ENCODE data around the gene GSE1. TPM values are rescaled to one million over a fixed set of nuclear protein-coding genes. Genes with fewer than 3 reads are reported as not detected.

GSE1 gene
- total and polyA plus RNA-seq, 3 donors from 2014 or later, result 49.9 to 212 (median 188) TPM

- 43 to 50% methylated on average over 7 of the region's 7 CpGs for WGBS, 2 donors
- no peaks in the 10 kb centered on the region for H3K36me3 ChIP-seq (ENCODE audit: low read depth, missing control alignments)
- intact Hi-C loops (cut with DNase I; ENCODE audit: low total_unique reads), result no loop called here
- H3K9me3 ChIP-seq, result no peaks in the 10 kb centered on the region
- TF ChIP-seq CTCF (IDR thresholded peaks at IDR 0.05), result no peak
- TF ChIP-seq POLR2A (IDR thresholded peaks at IDR 0.05), result no peak
- no peaks in the 10 kb centered on the region for H3K4me1 ChIP-seq
- no peak for DNase-seq
- H3K27ac ChIP-seq, result no peak overlapping the region
- no peaks in the 10 kb centered on the region for H3K27me3 ChIP-seq
- no peak overlapping the region for H3K4me3 ChIP-seq
These were observed 77.4 kb downstream of the GSE1 start for GRCh38 chr16:85690469-85691064.

- no peaks in the 10 kb centered on the region for H3K27me3 ChIP-seq
- intact Hi-C loops (cut with DNase I; ENCODE audit: low total_unique reads), result no loop called here
- WGBS, 2 donors, result 80 to 81% methylated on average over 17 to 24 of the region's 24 CpGs
These were observed 82.3 kb downstream of the GSE1 start for GRCh38 chr16:85695196-85696128.

GRCh38 chr16:85696781-85697180, 83.7 kb downstream of the GSE1 start:
- Histone ChIP-seq H3K9me3 (no peaks in the 10 kb centered on the region), H3K4me1 (no peaks in the 10 kb centered on the region), H3K27me3 (no peaks in the 10 kb centered on the region), H3K4me3 (no peak overlapping the region), H3K27ac (no peak overlapping the region), H3K36me3 (ENCODE audit: low read depth, missing control alignments) (no peaks in the 10 kb centered on the region)
- no peak for DNase-seq
- TF ChIP-seq POLR2A (IDR thresholded peaks at IDR 0.05) (no peak), CTCF (IDR thresholded peaks at IDR 0.05) (no peak)
- intact Hi-C loops (cut with DNase I; ENCODE audit: low total_unique reads), result no loop called here
- WGBS, 2 donors, result 73 to 75% methylated on average over 16 of the region's 16 CpGs

More at GRCh38 chr16:85695196-85696128, 82.3 kb downstream of the GSE1 start:
- Histone ChIP-seq H3K4me1 (no peaks in the 10 kb centered on the region), H3K9me3 (no peaks in the 10 kb centered on the region), H3K36me3 (ENCODE audit: low read depth, missing control alignments) (no peaks in the 10 kb centered on the region), H3K27ac (no peak overlapping the region), H3K4me3 (no peak overlapping the region)
- no peak for TF ChIP-seq POLR2A (IDR thresholded peaks at IDR 0.05)
- TF ChIP-seq CTCF (IDR thresholded peaks at IDR 0.05), result no peak
- no peak for DNase-seq

- Histone ChIP-seq H3K4me3 (no peak overlapping the region), H3K9me3 (no peaks in the 10 kb centered on the region), H3K4me1 (no peaks in the 10 kb centered on the region), H3K27me3 (no peaks in the 10 kb centered on the region), H3K36me3 (ENCODE audit: low read depth, missing control alignments) (no peaks in the 10 kb centered on the region), H3K27ac (no peak overlapping the region)
- intact Hi-C loops (cut with DNase I; ENCODE audit: low total_unique reads), result no loop called here
- WGBS, 2 donors, result 78 to 84% methylated on average over 14 of the region's 14 CpGs
- TF ChIP-seq CTCF (IDR thresholded peaks at IDR 0.05) (no peak), POLR2A (IDR thresholded peaks at IDR 0.05) (no peak)
- DNase-seq, result no peak
These were observed 84.3 kb downstream of the GSE1 start for GRCh38 chr16:85697431-85697830.

Measured in testis (tissue), 3 donors.